Breast epithelium (tissue), 4 donors: ENCODE results near the gene H1-8. TPM values are rescaled to one million over a fixed set of nuclear protein-coding genes. Genes with fewer than 3 reads are reported as not detected.
A peak's percentile ranks its signal among the peaks of the same experiment; 100 is the strongest.

Experiments
- DNase-seq, 2 donors: peaks; one replicate each; pipeline ENCODE4 v3.0.0-alpha.2; 2019; ENCODE audit warnings: low spot score in 2 of 2
- H3K27ac ChIP-seq, 2 donors: fragments of 200-600 bp; sonication (generic) in 1 of 2; one replicate each; pipeline ENCODE4 v1.5.1; 2016 to 2019; ENCODE audit warnings: mild to moderate bottlenecking in 1 of 2
- H3K27me3 ChIP-seq, 2 donors: fragments of 200-600 bp; sonication (generic) in 1 of 2; one replicate each; pipeline versions ENCODE4 v1.5.1 to v1.6.0; 2017 to 2019; ENCODE audit warnings: control low read depth in 1 of 2, mild to moderate bottlenecking in 1 of 2
- H3K36me3 ChIP-seq: fragments of 200-600 bp; one replicate; pipeline ENCODE4 v1.5.1; 2019
- H3K4me1 ChIP-seq, 2 donors: fragments of 200-600 bp; sonication (generic); one replicate each; pipeline ENCODE4 v1.5.1; 2016 to 2019; ENCODE audit warnings: control low read depth in 1 of 2
- H3K4me3 ChIP-seq, 3 donors: fragments of 200-600 bp; sonication (generic); 1 replicate in 2 of 3; 2 replicates in 1 of 3; pipeline ENCODE4 v1.5.1; 2016 to 2019; ENCODE audit warnings: mild to moderate bottlenecking in 3 of 3, moderate library complexity in 2 of 3
- H3K9me3 ChIP-seq, 2 donors: fragments of 200-600 bp; sonication (generic) in 1 of 2; one replicate each; pipeline ENCODE4 v1.5.1; 2016 to 2019; ENCODE audit warnings: control low read depth in 1 of 2
- CTCF ChIP-seq, 3 donors: fragments of 450-650 bp; IDR thresholded peaks; one replicate each; pipeline ENCODE4 v1.5.1; 2016 to 2017; ENCODE audit warnings: antibody characterized with exemption in 3 of 3, mild to moderate bottlenecking in 3 of 3, moderate library complexity in 3 of 3
- POLR2A ChIP-seq: fragments of 450-650 bp; IDR thresholded peaks from one replicate; pipeline ENCODE4 v1.6.1; 2016; ENCODE audit warnings: antibody characterized with exemption, mild to moderate bottlenecking, moderate library complexity
- POLR2AphosphoS5 ChIP-seq, 3 donors: sonication (generic); formaldehyde crosslinking; IDR thresholded peaks; one replicate each; pipeline ENCODE4 v1.6.1; 2017; ENCODE audit warnings: antibody characterized with exemption in 3 of 3
- intact Hi-C: fragments of 100-400 bp; cut with DNase I; formaldehyde crosslinking; loops from one replicate; pipeline ENCODE4 v1.15.1; 2023; ENCODE audit warnings: low total_unique reads
- total RNA-seq, 3 donors: library from RNA; depleted of rRNA; stranded (reverse); fragments of >200 nt; gene quantifications; one replicate each; pipeline ENCODE4 v1.1.0, GENCODE V29; 2016

Gene H1-8
- total RNA-seq, 3 donors from 2014 or later, result not detected

- Histone ChIP-seq H3K9me3 (no peaks in the 10 kb centered on the region), H3K27ac (peak overlapping the region; percentile 83 to 95), H3K36me3 (no peaks in the 10 kb centered on the region), H3K4me3 (no peak overlapping the region), H3K4me1 (peaks cover 4 to 31% of the 10 kb centered on the region in 2 donors), H3K27me3 (no peaks in the 10 kb centered on the region)
- intact Hi-C loops, result loop anchor here (10.0 kb wide), 1 partner anchor 100 kb away; no protein-coding TSS in a partner anchor
- DNase-seq, result no peak
- no peak for TF ChIP-seq CTCF (IDR thresholded peaks at IDR 0.05)
- TF ChIP-seq POLR2A, result no peak
- TF ChIP-seq POLR2AphosphoS5 (IDR thresholded peaks at IDR 0.05), result no peak
Measured at GRCh38 chr3:129594907-129595390, 52.0 kb downstream of the H1-8 start.

DNA sequence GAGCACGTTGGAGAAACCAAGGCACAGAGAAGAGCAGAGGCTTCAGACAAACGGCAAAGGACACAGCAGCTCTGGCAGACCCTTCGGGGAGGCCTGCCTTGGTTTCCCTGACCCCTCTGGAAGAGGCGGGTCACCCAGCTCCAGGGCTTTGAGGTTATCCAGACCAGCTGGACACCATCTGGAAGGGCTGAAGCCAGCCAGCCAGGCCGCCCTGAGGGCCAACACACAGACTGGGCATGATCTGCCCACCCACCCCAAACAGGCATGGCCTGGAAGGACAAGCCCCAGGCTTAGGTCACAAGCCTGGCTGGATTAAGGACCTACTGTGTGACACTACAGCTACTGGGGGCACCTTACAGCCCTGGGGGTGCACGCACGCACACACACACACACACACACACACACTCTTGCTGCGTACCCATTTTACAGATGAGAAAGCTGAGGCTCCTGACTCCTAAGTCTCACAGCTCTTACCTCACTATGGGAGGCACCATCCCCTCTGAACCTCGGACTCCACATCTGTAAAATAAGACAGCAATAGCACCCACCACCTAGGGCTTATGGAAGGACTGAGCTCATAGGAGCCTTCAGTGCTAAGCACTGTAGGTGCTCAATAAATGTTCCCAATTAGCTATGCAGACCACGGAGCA lies 52.7 kb downstream of the H1-8 start:
- Histone ChIP-seq H3K36me3 (no peaks in the 10 kb centered on the region), H3K27ac (peak overlapping the region; percentile 83 to 95), H3K9me3 (no peaks in the 10 kb centered on the region), H3K27me3 (no peaks in the 10 kb centered on the region), H3K4me3 (peak overlapping the region; percentile 18 to 56 (median 19)), H3K4me1 (peaks cover 4 to 34% of the 10 kb centered on the region in 2 donors)
- TF ChIP-seq POLR2AphosphoS5 (IDR thresholded peaks at IDR 0.05), result no peak
- TF ChIP-seq POLR2A, result no peak
- TF ChIP-seq CTCF (IDR thresholded peaks at IDR 0.05), result no peak
- intact Hi-C loops, result loop anchor here (10.0 kb wide), 1 partner anchor 101 kb away; no protein-coding TSS in a partner anchor
- no peak for DNase-seq

- peak overlapping the region; percentile 18 to 56 (median 19) for H3K4me3 ChIP-seq
- H3K27ac ChIP-seq, result peak overlapping the region; percentile 83 to 95
- H3K27me3 ChIP-seq, result no peaks in the 10 kb centered on the region
- no peaks in the 10 kb centered on the region for H3K36me3 ChIP-seq
- intact Hi-C loops, result loop anchor here (10.0 kb wide), 1 partner anchor 102 kb away; no protein-coding TSS in a partner anchor
- peak; percentile 39 to 78 for DNase-seq
- TF ChIP-seq POLR2A (no peak), POLR2AphosphoS5 (IDR thresholded peaks at IDR 0.05) (peak in 2 of 3 donors; percentile 49 to 60)
- H3K4me1 ChIP-seq, result peaks cover 4 to 34% of the 10 kb centered on the region in 2 donors
- no peaks in the 10 kb centered on the region for H3K9me3 ChIP-seq
Measured at GRCh38 chr3:129596194-129597086, 53.5 kb downstream of the H1-8 start.

DNA sequence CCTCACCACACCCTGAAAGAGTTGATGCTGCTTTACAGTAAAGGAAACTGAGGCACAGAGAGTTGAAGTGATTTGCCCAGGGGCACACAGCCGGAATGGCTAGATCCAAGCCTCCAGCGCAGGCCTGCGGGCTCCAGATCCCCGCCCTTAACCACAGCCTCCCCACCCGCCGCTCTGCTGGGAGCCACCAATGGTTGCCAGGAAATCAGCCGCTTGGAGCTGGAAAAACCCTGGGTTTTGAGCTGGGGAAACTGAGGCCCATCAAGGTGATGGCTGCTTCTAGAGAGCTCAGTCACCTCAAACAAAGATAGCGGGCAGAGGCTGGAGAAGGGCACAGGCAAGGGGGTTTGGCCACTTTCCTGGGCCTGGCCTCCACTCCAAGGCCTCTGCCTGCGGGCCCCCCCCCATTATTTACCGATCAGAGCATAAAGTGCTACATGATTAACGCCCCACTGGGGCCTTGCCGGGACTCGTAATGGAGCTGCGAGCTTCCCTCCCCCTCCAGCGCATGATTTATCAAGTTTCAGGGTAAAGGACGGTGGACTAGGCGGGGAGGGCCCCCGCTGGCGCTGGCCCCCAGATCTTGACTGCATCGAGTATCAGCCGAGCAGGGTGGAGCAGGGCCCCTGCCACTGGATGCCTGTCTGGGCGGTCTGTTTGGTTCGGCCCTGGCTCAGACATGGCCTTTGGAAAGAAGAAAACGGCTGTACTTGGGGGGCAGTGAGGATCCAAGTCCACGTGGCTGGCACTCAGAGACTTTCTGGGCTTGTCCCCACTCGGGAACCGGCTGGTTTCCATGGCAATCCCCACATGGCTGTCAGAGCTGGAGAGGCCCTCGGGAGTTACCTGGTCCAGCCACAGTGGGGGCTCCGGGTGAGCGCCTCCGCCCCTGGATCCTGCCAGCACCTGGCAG lies 54.4 kb downstream of the H1-8 start:
- no peak for DNase-seq
- no peaks in the 10 kb centered on the region for H3K36me3 ChIP-seq
- intact Hi-C loops, result loop anchor here (10.0 kb wide), 1 partner anchor 103 kb away; no protein-coding TSS in a partner anchor
- H3K9me3 ChIP-seq, result no peaks in the 10 kb centered on the region
- TF ChIP-seq POLR2A, result no peak
- no peak for TF ChIP-seq POLR2AphosphoS5 (IDR thresholded peaks at IDR 0.05)
- TF ChIP-seq CTCF (IDR thresholded peaks at IDR 0.05), result no peak
- H3K27me3 ChIP-seq, result no peaks in the 10 kb centered on the region
- peaks cover 4 to 34% of the 10 kb centered on the region in 2 donors for H3K4me1 ChIP-seq
- peak overlapping the region in 2 of 3 donors; percentile 19 to 56 for H3K4me3 ChIP-seq
- H3K27ac ChIP-seq, result peak overlapping the region; percentile 83 to 95

- no peak overlapping the region for H3K4me3 ChIP-seq
- intact Hi-C loops, result loop anchor here (10.0 kb wide), 1 partner anchor 103 kb away; no protein-coding TSS in a partner anchor
- no peak for TF ChIP-seq POLR2A
- no peak for TF ChIP-seq POLR2AphosphoS5 (IDR thresholded peaks at IDR 0.05)
- TF ChIP-seq CTCF (IDR thresholded peaks at IDR 0.05), result no peak
Measured at GRCh38 chr3:129598000-129598381, 55.0 kb downstream of the H1-8 start.

More at GRCh38 chr3:129598000-129598381, 55.0 kb downstream of the H1-8 start:
- Histone ChIP-seq H3K27me3 (no peaks in the 10 kb centered on the region), H3K36me3 (no peaks in the 10 kb centered on the region), H3K27ac (peak overlapping the region; percentile 83 to 95), H3K4me1 (peaks cover 9 to 33% of the 10 kb centered on the region in 2 donors), H3K9me3 (no peaks in the 10 kb centered on the region)
- no peak for DNase-seq
